ENCODE results near the gene STIM1.

Gene STIM1

DNA sequence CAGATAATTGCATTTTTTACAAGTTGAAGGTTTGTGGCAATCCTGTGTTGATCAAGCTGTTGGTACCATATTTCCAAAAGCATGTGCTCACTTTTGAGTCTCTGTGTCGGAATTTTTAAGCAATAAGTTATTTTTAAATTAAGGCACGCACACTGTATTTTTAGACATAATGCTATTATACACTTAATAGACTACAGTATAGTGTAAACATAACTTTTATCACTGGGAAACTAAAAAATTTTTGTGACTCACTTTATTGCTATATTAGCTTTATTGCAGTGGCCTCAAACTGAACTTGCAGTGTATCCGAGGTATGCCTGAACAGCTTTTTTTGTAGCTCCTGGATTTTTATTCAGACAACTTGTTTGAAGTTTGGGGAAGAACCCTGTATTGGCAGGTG is 207.9 kb downstream of the STIM1 start:
- no peak for DNase-seq (ENCODE audit: low read depth, low spot score)
- H3K36me3 ChIP-seq (ENCODE audit: insufficient read depth, low read length): no peaks in the 10 kb centered on the region
- H3K27ac ChIP-seq: no peak overlapping the region
- TF ChIP-seq FOXP2 (optimal IDR thresholded peaks at IDR 0.05; ENCODE audit: control extremely low read depth, extremely low read length, insufficient read depth): no peak
- no peak for TF ChIP-seq EZH2 (IDR thresholded peaks at IDR 0.05)
- TF ChIP-seq POLR2AphosphoS5 (IDR thresholded peaks at IDR 0.05; ENCODE audit: borderline replicate concordance, low read depth, low read length): no peak
- no peaks in the 10 kb centered on the region for H3K9me3 ChIP-seq (ENCODE audit: low read depth, low read length)
- no peak overlapping the region for H3K9ac ChIP-seq (ENCODE audit: insufficient read length)
- no peak overlapping the region for H3K4me3 ChIP-seq

DNA sequence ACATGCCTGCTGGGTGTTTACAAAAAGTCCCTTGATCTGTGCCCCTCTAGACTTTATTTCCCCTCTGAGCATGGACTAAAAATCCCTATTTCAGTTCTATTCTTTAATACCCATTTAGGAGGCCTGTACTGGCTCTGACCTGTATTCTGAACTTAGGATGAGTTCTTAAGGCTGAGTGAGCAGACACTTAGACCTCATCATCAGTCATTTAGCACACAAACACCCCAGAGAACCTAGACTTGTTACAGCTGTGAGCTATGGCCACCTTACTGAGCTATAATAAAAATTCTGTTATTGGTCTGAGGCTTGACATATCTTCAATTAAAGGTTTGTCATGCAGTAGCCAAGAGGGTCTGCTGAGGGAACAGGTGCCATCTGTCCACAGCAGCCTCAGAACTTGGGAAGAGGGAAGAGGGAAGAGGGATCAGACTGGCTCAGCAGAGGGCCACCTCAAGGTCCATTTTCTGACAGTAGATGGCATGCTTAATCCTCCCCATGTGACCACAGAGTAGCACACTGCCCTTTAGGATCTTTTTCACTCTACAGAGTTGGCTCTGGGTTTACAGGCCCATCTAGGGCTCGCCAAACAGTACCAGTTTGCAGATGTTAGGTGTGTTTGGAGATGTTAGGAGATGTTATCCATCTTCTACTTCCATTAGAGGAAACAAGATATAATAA is 209.0 kb downstream of the STIM1 start:
- H3K9ac ChIP-seq (ENCODE audit: insufficient read length): no peak overlapping the region
- no peak overlapping the region for H3K27ac ChIP-seq
- H3K9me3 ChIP-seq (ENCODE audit: low read depth, low read length): no peaks in the 10 kb centered on the region
- no peak for DNase-seq (ENCODE audit: low read depth, low spot score)
- TF ChIP-seq FOXP2 (optimal IDR thresholded peaks at IDR 0.05; ENCODE audit: control extremely low read depth, extremely low read length, insufficient read depth): no peak
- TF ChIP-seq EZH2 (IDR thresholded peaks at IDR 0.05): no peak
- TF ChIP-seq POLR2AphosphoS5 (IDR thresholded peaks at IDR 0.05; ENCODE audit: borderline replicate concordance, low read depth, low read length): no peak
- no peak overlapping the region for H3K4me3 ChIP-seq
- no peaks in the 10 kb centered on the region for H3K36me3 ChIP-seq (ENCODE audit: insufficient read depth, low read length)

DNA sequence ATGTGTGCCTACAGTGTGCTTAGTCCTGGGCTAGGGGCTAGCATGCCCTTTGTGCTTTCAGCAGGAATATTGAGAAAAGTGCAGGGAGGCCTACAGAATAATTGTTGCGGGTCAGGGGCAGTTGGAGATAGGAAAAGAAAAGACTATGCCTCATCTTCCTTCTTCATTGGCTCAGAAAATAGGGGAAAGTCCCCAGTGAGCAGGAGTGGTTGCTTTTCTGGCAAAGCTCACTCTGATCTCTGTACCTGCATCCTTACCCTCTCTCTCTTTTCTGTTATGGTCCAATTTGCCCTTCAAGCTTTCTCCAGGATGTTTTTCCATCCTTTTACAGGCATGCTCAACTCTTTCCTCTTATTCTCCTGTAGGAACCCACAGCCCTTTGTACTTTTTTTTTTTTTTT is 209.6 kb downstream of the STIM1 start:
- H3K9ac ChIP-seq (ENCODE audit: insufficient read length): no peak overlapping the region
- DNase-seq (ENCODE audit: low read depth, low spot score): no peak
- H3K9me3 ChIP-seq (ENCODE audit: low read depth, low read length): no peaks in the 10 kb centered on the region
- H3K4me3 ChIP-seq: no peak overlapping the region
- no peak overlapping the region for H3K27ac ChIP-seq
- no peaks in the 10 kb centered on the region for H3K36me3 ChIP-seq (ENCODE audit: insufficient read depth, low read length)
- TF ChIP-seq EZH2 (IDR thresholded peaks at IDR 0.05) (no peak), FOXP2 (optimal IDR thresholded peaks at IDR 0.05; ENCODE audit: control extremely low read depth, extremely low read length, insufficient read depth) (no peak), POLR2AphosphoS5 (IDR thresholded peaks at IDR 0.05; ENCODE audit: borderline replicate concordance, low read depth, low read length) (no peak)

DNA sequence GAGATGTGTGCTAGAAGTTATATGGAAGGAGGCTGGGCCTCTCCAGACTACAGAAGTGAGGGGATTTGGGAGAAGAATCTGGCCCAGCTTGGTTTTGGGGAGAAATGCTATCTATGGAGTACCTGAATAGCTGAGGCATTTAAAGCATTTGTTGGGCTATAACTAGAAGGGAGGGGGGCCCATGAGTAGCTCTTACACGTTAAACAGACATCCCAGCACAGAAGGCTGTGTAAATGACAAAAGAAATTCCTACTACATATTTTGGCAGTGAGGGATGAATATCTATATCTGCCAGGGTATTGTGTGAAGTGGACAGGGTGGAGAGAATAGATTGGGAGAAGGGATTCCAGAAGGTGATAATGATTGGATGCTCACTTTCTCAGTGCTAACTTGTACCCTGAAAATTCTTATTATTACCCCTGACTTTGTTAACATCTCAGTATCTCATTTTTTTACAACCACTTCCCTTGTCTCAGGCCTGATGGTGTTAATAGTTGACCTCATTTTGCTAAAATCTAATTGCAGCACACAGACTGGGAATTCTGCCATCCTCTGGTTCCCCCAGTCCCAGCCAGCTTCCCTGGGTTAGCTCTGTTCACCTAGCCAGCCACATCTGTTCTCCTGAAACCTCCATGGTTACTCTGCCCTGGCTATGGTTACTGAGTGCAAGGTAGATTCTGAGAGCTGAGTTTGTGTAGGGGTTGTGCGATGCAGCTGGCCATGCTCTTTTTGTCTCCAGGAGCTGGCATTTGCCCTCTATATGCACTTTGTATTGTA is 210.3 kb downstream of the STIM1 start:
- H3K27ac ChIP-seq: no peak overlapping the region
- TF ChIP-seq FOXP2 (optimal IDR thresholded peaks at IDR 0.05; ENCODE audit: control extremely low read depth, extremely low read length, insufficient read depth) (no peak), POLR2AphosphoS5 (IDR thresholded peaks at IDR 0.05; ENCODE audit: borderline replicate concordance, low read depth, low read length) (no peak), EZH2 (IDR thresholded peaks at IDR 0.05) (no peak)
- no peaks in the 10 kb centered on the region for H3K9me3 ChIP-seq (ENCODE audit: low read depth, low read length)
- H3K4me3 ChIP-seq: no peak overlapping the region
- DNase-seq (ENCODE audit: low read depth, low spot score): no peak
- no peaks in the 10 kb centered on the region for H3K36me3 ChIP-seq (ENCODE audit: insufficient read depth, low read length)
- no peak overlapping the region for H3K9ac ChIP-seq (ENCODE audit: insufficient read length)

DNA sequence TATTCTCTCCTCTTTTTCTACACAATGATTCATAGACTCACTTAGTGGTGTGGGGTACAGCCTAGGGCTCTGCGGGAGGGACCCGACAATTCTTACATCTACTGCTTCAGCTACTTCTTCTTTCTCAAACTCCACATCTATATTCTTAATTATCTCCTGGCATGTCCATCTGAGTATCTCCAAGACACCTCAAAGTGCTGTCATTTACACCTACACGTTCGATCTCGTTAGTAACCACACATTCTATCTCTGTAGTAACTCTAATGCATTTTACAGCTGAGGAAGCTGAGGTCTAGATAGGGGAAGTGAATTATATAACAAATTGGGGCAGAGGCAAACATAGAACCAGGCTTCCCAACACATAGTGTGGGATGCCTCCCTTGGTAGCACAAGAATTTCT is 211.4 kb downstream of the STIM1 start:
- Histone ChIP-seq H3K4me3 (no peak overlapping the region), H3K9me3 (ENCODE audit: low read depth, low read length) (no peaks in the 10 kb centered on the region), H3K36me3 (ENCODE audit: insufficient read depth, low read length) (no peaks in the 10 kb centered on the region), H3K9ac (ENCODE audit: insufficient read length) (no peak overlapping the region), H3K27ac (no peak overlapping the region)
- TF ChIP-seq FOXP2 (optimal IDR thresholded peaks at IDR 0.05; ENCODE audit: control extremely low read depth, extremely low read length, insufficient read depth): no peak
- TF ChIP-seq POLR2AphosphoS5 (IDR thresholded peaks at IDR 0.05; ENCODE audit: borderline replicate concordance, low read depth, low read length): no peak
- TF ChIP-seq EZH2 (IDR thresholded peaks at IDR 0.05): no peak
- no peak for DNase-seq (ENCODE audit: low read depth, low spot score)

DNA sequence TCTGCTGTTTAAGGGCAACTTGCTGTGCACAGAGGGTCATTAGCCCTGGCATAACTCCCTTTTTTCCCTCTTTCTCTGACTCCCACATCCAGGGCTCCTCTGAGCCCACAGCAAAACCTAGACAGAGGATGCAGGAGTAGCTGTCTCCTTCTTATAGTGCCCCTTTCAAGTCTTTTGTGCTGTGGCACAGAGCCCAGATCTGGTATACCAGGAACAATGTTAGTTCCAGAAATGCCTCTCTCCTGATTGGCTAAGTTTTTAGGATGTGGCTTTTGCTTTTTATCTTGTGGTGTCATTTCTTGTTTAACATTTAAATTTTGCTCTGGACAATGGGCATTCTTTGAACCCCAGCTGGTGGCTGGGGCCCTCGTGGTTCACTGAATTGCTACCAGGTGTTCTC is 213.5 kb downstream of the STIM1 start:
- no peaks in the 10 kb centered on the region for H3K36me3 ChIP-seq (ENCODE audit: insufficient read depth, low read length)
- H3K9me3 ChIP-seq (ENCODE audit: low read depth, low read length): no peaks in the 10 kb centered on the region
- no peak for TF ChIP-seq EZH2 (IDR thresholded peaks at IDR 0.05)
- no peak overlapping the region for H3K4me3 ChIP-seq
- DNase-seq (ENCODE audit: low read depth, low spot score): no peak
- H3K27ac ChIP-seq: no peak overlapping the region
- H3K9ac ChIP-seq (ENCODE audit: insufficient read length): no peak overlapping the region

DNA sequence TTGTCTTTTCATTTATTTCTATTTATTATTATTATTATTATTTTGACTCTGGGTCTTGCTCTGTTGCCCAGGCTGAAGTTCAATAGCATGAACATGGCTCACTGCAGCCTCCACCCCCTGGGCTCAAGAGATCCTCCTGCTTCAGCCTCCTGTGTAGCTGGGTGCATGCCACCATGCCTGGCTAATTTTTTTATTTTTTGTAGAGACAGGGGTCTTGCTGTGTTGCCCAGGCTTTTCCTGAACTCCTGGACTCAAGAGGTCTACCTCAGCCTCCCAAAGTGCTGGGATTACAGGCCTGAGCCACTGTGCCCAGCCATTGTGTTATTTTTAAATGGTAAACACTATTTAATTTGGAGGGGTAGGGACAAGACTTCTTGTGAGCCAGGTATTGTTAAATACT is 215.9 kb downstream of the STIM1 start:
- DNase-seq (ENCODE audit: low read depth, low spot score): no peak
- TF ChIP-seq FOXP2 (optimal IDR thresholded peaks at IDR 0.05; ENCODE audit: control extremely low read depth, extremely low read length, insufficient read depth): no peak
- TF ChIP-seq POLR2AphosphoS5 (IDR thresholded peaks at IDR 0.05; ENCODE audit: borderline replicate concordance, low read depth, low read length): no peak
- TF ChIP-seq EZH2 (IDR thresholded peaks at IDR 0.05): no peak
- Histone ChIP-seq H3K4me3 (no peak overlapping the region), H3K9ac (ENCODE audit: insufficient read length) (no peak overlapping the region), H3K9me3 (ENCODE audit: low read depth, low read length) (no peaks in the 10 kb centered on the region), H3K27ac (no peak overlapping the region), H3K36me3 (ENCODE audit: insufficient read depth, low read length) (no peaks in the 10 kb centered on the region)

DNA sequence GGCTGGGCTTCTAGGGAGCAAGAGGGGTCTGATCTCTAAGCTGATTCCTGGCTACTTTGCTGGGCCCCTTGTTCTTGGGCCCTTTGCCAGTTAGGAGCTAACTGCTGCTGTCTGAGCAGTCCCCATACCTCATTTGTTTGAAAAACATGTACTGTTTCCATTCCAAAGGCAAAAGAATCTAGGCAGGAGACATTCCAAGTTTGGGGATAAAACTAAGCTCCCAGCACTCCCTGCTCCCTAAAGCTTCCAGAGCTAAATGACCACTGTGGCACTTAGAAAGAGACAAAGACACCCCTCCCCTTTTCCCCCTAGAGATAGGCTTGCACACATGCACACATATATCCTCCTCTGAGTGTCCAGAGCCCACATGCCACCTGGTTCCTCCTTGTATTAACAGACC is 216.4 kb downstream of the STIM1 start:
- no peak for DNase-seq (ENCODE audit: low read depth, low spot score)
- Histone ChIP-seq H3K36me3 (ENCODE audit: insufficient read depth, low read length) (no peaks in the 10 kb centered on the region), H3K9me3 (ENCODE audit: low read depth, low read length) (no peaks in the 10 kb centered on the region), H3K4me3 (no peak overlapping the region), H3K9ac (ENCODE audit: insufficient read length) (no peak overlapping the region), H3K27ac (no peak overlapping the region)
- TF ChIP-seq EZH2 (IDR thresholded peaks at IDR 0.05): no peak
- TF ChIP-seq FOXP2 (optimal IDR thresholded peaks at IDR 0.05; ENCODE audit: control extremely low read depth, extremely low read length, insufficient read depth): no peak
- TF ChIP-seq POLR2AphosphoS5 (IDR thresholded peaks at IDR 0.05; ENCODE audit: borderline replicate concordance, low read depth, low read length): no peak
